Activated T-cell treated with anti-CD3 and anti-CD28 coated beads for 24 hours (primary cell): ENCODE measurements around the gene ATP6V1F.
A peak's percentile ranks its signal among the peaks of the same experiment; 100 is the strongest.

Experiments used
- DNase-seq: peaks from one replicate; pipeline ENCODE4 v3.0.0-alpha.2; 2020; ENCODE audit warnings: low read depth

ATP6V1F gene

GRCh38 chr7:128862571-128863432 lies at the start of gene ATP6V1F:
Gene ATP6V1F, plus strand, starts transcription at chr7:128862856. Its CDS starts 49 bp downstream, at chr7:128862905.
- peak; percentile 99 for DNase-seq

GRCh38 chr7:128814499-128814898 lies 48.2 kb upstream of the ATP6V1F start:
- DNase-seq, result no peak

GRCh38 chr7:128815289-128815942 lies 47.2 kb upstream of the ATP6V1F start:
- no peak for DNase-seq

DNA sequence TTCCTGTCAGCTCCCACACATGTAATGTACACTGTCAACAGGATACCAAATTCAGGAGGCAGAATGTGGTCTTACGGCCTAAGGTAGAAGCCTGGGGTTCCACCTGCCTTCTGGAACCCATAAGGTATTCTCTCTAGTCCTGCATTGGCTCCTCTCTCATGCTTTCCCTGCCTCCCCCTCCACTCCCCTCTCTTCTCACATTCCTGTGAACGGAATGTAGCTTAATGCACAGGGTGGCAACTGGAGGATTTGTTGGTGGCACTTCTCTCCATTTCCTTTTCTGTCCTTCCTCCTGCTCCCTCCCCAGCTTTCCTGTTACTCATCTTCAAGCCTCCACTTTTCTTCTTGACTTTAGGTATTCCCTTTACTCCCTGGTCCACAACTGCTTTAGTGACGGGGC lies 44.0 kb upstream of the ATP6V1F start:
- DNase-seq, result no peak

GRCh38 chr7:128821724-128822123 lies 40.9 kb upstream of the ATP6V1F start:
- no peak for DNase-seq

DNA sequence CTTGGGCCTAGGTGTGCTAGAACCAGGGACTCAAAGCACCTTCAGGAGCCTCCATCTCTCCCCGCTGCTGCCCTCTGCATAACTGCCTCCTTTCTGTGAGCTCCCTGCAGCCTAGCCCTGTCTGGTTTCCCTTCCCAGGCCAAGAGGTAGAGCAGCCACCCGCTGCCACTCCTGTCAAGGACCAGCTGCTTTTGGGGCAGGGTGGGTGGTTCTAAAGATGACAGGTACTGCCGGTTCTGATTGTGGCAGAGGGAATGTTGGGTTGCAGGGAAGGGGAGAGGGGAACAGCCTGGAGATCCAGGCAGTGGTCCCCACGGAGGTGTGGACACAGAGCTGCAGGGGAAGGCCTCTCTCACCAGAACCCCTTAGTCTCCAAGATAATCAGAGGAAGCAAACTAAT lies 36.1 kb upstream of the ATP6V1F start:
- DNase-seq, result no peak

GRCh38 chr7:128826916-128827247 lies 35.8 kb upstream of the ATP6V1F start:
- DNase-seq, result no peak

- no peak for DNase-seq
Observed at GRCh38 chr7:128827248-128827958, 35.3 kb upstream of the ATP6V1F start.

GRCh38 chr7:128827971-128828711 lies 34.5 kb upstream of the ATP6V1F start:
- no peak for DNase-seq

- no peak for DNase-seq
Observed at GRCh38 chr7:128829391-128830166, 33.1 kb upstream of the ATP6V1F start.

DNA sequence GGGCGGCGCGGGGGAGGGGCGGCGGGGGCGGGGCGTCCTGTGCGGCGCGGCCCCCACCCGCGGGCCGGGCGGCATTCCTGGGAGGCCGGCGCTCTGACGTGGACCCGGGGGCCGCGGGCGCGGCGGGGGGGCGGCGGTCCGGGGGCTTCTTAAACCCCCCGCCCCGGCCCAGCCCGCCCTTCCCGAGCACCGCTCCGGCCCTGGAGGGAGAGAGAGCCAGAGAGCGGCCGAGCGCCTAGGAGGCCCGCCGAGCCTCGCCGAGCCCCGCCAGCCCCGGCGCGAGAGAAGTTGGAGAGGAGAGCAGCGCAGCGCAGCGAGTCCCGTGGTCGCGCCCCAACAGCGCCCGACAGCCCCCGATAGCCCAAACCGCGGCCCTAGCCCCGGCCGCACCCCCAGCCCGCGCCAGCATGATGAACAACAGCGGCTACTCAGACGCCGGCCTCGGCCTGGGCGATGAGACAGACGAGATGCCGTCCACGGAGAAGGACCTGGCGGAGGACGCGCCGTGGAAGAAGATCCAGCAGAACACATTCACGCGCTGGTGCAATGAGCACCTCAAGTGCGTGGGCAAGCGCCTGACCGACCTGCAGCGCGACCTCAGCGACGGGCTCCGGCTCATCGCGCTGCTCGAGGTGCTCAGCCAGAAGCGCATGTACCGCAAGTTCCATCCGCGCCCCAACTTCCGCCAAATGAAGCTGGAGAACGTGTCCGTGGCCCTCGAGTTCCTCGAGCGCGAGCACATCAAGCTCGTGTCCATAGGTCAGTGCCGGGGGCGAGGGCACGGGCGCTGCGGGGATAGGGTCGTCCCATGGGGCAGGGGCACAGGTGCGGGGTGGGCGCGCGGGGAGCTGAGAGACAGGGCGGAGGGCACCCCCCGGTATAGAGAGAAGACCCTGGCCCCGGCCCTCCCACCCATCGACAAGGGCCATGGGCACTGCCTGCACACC lies 32.2 kb upstream of the ATP6V1F start, which contains the start of gene FLNC:
Gene FLNC, plus strand, starts transcription at position 176 of the 947 bp plus-strand sequence. Its CDS starts 232 bp downstream, at position 408.
- no peak for DNase-seq

DNA sequence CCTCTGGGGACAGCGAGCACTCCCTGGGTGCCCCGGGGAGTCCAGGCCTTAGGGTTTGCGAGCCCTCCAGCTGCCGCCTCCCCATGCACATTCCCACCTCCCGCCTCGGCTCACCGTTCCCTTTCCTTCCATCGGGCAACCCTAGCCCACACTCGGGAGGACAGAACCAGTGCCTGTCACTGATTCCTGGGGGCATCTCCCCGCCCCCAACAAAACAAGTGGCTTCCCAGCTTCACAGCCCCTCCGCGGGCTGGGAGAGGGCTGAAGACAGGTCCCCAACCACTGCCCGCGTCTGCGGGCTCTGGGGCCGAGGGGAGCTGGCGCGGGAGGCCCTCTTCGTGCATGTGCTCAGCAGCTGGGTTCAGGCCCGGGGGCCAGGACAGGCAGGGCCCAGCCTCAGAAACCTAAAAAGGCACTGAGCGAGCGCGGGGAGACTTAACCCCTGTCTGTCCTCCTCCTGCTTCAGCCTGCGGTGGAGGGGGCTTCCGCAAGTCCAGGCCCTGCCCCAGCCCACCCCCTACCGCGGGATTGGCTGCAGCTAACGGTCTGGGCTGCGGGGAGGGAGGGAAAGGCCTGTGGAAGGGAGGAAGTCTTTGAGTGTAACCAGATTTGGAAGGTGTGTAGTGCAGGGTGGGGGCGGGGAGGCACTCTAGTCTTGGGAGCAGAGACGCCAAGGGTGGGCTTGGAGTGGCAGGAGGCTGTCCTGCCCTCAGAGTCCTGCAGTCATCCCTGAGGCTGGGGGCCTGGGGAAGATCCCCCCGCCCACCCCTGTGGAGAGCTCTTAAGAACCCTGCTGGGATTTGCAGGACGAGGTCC lies 31.3 kb upstream of the ATP6V1F start:
- DNase-seq, result no peak

GRCh38 chr7:128831994-128832879 lies 30.4 kb upstream of the ATP6V1F start:
- no peak for DNase-seq

DNA sequence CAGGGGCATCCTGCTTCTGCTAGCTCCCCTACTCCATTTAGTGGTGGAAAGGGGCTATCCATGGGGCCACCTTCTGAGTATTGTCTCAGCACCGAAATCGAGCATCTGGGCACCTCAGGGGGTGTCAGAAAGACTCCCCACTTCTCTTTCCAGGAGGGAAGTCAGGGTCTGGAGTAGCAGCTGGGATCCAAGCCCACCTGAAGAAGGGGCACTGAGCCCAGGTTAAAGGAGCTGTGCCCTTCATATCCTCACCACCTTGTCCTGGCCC lies 29.8 kb upstream of the ATP6V1F start:
- no peak for DNase-seq

- DNase-seq, result no peak
Observed at GRCh38 chr7:128833148-128833945, 29.3 kb upstream of the ATP6V1F start.

- DNase-seq, result no peak
Observed at GRCh38 chr7:128833946-128834325, 28.7 kb upstream of the ATP6V1F start.

DNA sequence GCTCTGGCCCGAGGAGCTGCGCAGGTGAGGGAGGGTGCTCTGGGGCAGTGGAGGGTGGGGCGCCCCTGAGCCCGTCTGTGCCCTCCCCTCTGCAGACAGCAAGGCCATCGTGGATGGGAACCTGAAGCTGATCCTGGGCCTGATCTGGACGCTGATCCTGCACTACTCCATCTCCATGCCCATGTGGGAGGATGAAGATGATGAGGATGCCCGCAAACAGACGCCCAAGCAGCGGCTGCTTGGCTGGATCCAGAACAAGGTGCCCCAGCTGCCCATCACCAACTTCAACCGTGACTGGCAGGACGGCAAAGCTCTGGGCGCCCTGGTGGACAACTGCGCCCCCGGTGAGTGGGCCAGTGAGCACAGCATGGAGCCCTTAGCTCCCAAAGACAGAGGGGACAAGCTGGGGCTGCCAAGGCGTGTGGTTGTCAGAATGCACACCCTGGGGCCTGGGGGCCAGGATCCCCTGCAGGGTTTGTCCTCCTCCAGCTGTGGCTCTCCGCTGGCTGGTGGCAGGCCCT lies 27.4 kb upstream of the ATP6V1F start:
- no peak for DNase-seq
